Activated CD4-positive, CD25-positive, alpha-beta regulatory T cell treated with anti-CD3 and anti-CD28 coated beads, Interleukin-2, amount 50 U/mL, for 24 hours (primary cell): Measurements from ENCODE around the gene ZNF367.
"Not testable (repeated sequence)": the region's sequence is repeated elsewhere in the genome, so short reads cannot be mapped to it uniquely, and the experiment has no call there.

Experiments used
- ATAC-seq, 2 donors: fragments of 150-1000 bp; cut with Tn5 transposase; one replicate each; pipeline ENCODE4 v1.10.0; 2021; ENCODE audit warnings: mild to moderate bottlenecking in 1 of 2, moderate library complexity in 1 of 2

Gene ZNF367

DNA sequence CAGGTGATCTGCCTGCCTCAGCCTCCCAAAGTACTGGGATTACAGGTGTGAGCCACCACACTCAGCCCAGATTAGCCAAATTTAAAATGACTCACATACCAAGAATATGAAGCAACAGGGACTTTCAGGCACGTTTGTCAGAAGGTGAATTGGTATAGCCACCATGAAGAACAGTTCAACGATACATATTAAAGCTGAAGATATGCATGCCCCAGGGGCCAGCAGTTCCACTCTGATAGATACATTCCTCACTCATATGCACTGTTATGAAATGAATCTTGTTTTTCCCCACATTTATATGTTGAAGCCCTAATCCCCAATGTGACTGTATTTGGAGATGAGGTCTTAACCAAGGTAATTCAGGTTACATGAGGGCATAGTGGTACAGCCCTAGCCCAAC is 57.2 kb downstream of the ZNF367 start:
- ATAC-seq: no peak

DNA sequence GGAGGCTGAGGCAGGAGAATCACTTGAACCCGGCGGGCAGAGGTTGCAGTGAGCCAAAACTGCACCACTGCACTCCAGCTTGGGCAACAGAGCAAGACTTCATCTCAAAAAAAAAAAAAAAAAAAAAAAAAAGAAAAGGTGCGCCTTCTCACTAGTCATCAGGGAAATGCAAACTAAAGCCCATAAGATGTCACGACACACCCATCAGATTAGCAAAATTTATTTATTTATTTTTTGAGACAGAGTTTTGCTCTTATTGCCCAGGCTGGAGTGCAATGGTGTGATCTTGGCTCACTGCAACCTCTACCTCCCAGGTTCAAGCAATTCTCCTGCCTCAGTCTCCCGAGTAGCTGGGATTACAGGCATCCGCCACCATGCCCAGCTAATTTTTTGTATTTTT is 57.6 kb downstream of the ZNF367 start:
- not testable (repeated sequence) for ATAC-seq

DNA sequence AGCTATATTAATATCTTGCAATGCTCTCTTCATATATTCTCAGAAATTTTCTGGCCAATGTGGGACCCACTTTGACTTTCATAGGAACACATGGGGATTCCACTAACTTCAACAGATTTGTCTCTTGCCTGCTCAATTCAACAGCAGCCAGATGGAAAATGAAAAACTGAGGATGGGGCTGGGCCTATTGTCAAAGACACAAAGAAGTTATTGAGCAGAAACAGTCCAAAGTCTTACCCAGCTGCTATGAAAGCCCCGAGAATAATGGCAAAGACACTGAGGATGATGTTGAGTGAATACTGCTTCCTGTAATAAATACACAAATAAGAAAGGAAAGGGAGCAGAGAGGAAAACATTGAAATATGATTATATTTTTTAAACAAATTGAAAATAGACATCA is 67.3 kb downstream of the ZNF367 start:
- no peak for ATAC-seq

DNA sequence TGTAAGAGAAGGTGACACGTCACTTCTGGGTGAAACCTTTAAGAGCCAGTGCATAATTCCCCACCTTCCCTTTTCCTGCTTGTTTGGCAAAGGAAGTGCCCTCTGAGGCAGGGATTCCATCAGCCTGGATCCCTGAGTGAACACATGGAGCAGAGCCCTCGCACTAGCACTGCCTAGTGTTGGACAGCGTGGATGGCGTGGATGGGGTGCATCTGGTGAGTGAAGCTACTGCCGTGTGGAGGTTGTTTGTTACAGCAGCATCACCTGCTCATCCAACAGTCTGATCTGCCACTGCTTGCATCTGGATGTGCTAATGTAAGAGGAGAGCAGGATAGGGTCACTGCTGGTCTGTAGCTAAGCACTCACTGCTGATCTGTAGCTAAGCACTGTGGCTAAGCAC is 69.9 kb downstream of the ZNF367 start:
- ATAC-seq: no peak

DNA sequence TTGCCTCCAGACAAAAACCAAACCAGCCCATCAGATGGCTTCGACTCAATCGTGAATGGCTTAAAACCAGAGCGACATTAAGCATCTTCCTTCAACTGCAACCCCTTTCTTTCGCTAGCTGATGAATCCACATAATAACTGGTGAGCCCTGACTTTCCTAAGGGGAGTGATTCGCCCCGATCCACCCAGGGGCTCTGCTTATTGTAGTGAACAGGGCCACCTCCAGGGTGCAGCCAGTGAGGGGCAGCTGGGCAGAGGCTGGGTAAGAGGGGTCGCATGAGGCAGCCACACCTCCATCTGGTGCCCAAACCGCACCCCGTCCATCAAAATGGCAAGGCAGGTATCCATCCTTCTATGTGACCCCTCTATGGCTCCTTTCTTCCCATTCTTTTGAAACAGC is 72.6 kb downstream of the ZNF367 start:
- no peak for ATAC-seq

DNA sequence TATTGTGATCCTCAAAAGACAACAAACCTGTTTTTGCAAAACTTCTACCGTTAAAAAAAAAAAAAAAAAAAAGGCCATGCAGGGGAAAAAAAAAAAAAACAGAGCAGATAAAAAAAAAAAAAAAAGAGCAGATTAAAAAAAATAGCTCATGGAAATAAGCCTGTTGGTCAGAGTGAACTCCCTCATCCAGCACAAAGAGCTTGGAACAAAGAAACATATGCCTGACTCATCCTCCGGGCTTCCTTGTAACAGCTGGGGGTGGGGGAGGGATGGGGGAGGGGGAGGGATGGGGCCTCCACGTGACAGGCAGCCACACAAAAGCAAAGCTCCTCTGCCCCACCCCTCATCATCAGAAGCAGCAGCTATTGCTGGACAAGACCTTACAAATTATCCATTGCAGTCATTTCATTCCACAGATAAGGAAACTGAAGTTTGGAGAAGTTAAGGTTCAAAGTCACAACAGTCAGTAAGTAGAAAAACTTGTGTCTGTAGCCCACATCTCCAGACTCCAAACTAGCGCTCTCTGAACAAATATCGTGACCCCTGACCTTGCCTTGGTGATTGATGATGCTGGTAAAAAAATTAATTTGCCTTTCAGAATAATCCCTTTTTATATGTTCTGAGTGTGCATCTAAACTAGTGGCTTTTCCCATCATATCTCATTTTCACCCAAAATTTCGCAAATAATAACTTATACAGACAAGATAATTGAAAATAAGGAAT is 73.6 kb downstream of the ZNF367 start:
- no peak for ATAC-seq

DNA sequence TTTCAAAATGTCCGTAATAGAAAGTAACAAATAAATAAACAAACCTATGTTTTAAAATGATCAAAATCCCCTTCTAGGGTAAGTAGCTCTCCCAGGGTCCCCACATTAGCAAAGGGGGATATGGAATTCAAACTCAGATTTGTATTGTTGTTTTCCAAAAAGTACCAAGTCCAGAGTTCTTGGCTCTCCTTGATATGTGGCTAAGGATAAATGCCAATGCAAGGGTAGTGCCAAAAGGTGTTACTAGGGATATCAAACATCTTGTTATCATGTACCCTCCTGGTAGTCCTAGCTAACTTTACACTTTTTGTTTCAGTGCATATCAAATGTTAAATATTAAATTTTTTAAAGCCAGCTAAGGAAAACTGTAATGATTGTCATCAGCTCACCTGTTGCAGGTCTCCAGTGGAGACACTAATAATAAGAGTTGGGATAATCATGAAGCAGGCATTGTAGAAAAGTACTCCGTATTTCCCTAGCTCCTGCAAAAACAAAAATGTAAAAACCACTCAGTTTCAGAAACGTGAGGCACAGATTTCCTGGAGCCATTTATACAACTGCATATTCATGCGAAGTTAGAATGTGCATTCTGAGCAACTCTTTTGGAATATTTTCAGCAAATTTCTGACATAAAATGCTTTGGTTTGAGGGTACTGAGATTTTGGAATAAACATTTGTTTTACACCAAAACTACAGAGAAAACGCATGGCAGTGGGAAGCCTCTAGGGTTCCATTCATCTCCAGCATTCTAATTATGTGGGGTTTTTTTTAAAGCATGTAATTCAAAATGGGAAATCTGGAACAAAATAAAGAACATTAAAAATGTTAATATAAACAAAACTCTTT is 74.4 kb downstream of the ZNF367 start:
- no peak for ATAC-seq

DNA sequence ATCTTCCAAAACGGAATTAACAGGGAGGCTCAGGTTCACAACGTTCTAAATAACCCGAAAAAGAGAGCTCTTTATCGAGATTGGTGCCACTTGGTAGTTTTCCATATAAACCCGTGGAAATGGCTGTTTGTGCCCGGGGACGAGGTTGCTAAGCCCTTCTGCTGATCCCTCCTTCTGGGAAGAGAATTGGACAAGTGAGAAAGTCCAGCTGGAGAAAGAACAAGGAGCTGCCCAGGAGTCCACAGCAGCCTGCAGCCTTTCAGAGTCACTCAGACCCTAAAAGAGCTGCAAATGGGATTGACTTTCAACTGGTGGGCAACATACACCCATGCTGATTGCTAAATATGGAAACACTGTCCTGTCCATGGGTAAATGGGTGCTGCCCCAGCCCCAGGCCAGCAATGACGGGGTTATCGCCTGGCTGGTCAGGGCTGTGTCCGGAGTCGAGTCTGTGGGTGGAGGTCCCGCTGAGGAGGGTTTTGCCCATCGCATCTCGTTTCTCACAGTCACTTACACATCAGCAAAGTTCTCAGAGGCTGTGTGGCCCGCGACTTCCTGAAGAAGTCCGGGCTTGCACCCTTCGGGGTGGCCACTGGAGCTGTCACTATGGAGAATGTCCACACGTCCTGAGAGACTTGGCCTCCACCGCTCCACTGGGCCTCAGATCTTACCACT is 75.5 kb downstream of the ZNF367 start:
- no peak for ATAC-seq

DNA sequence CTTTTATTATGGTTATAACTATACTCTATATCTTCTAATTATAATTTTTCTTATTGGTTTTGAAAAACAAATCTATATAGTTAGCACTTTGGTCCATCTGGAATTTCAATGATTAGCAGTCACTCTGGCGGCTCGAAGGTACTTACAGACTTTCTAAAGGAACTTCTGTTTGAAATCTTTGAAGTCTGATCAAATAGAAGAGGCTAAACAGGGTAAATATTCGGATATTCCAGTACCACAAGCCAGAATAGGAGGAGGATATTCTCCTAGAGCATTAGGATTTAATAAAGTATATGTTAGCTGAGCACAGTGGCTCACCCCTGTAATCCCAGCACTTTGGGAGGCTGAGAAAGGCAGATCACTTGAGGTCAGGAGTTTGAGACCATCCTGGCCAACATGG is 77.5 kb downstream of the ZNF367 start:
- no peak for ATAC-seq

DNA sequence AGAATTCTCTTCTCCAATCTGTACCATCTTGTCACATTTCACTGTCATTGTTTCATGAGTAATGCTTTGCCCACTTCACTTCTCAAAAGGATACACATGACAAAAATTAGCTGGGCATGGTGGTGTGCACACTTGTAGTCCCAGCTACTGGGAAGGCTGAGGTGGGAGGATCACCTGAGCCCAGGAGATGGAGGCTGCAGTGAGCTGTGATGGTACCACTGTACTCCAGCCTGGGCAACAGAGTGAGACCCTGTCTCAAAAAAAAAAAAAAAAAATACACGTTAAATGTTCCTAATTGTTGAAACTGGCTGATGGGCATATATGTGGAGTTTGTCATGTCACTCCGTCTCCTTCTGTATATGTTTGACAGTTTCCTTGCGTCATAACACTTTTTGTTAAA is 79.9 kb downstream of the ZNF367 start:
- ATAC-seq: no peak
